ENCODE results near the gene ARID4A.
"Not testable (repeated sequence)": the region's sequence is repeated elsewhere in the genome, so short reads cannot be mapped to it uniquely, and the experiment has no call there.

- not testable (repeated sequence) for TF ChIP-seq CTCF, POLR2A (IDR thresholded peaks at IDR 0.05)
These were observed 36.4 kb upstream of the ARID4A start for GRCh38 chr14:58262005-58262404.

Data from lower leg skin (tissue), 3 donors.